SU-DHL-6 (cell line): ENCODE results near the gene KIF5B.
"Not testable (repeated sequence)": the region's sequence is repeated elsewhere in the genome, so short reads cannot be mapped to it uniquely, and the experiment has no call there.

Experiments
- H2AFZ ChIP-seq: fragments of 200-600 bp; sonication (generic); 2 replicates; pipeline ENCODE4 v1.6.1; 2014; ENCODE audit warnings: low read depth, mild to moderate bottlenecking, moderate library complexity, mixed read lengths, antibody characterized with exemption, low read length; ENCODE audit not compliant: severe bottlenecking
- H3F3A ChIP-seq: fragments of 200-600 bp; shearing (Covaris generic); 2 replicates; pipeline ENCODE4 v1.6.0; 2016; ENCODE audit warnings: antibody characterized with exemption, mild to moderate bottlenecking; ENCODE audit not compliant: insufficient read depth
- H3K27ac ChIP-seq: fragments of 200-600 bp; sonication (generic); 2 replicates; pipeline ENCODE4 v1.5.1; 2016; ENCODE audit warnings: low read depth, mild to moderate bottlenecking, low read length, moderate library complexity, mixed read lengths
- H3K27me3 ChIP-seq: fragments of 200-600 bp; sonication (generic), shearing (Covaris generic); 2 replicates; pipeline ENCODE4 v1.6.0; 2014; ENCODE audit warnings: mild to moderate bottlenecking, low read length
- H3K36me3 ChIP-seq: fragments of 200-600 bp; sonication (generic); 2 replicates; pipeline ENCODE4 v1.6.1; 2014; ENCODE audit warnings: mild to moderate bottlenecking, low read length, mixed read lengths
- H3K4me2 ChIP-seq: fragments of 300-600, 200-600 bp; shearing (Covaris generic), sonication (generic); 2 replicates; pipeline ENCODE4 v1.6.0; 2014; ENCODE audit warnings: low read length, low read depth, mild to moderate bottlenecking; ENCODE audit not compliant: poor library complexity, severe bottlenecking
- H3K4me3 ChIP-seq: fragments of 200-600 bp; sonication (generic); 2 replicates; pipeline ENCODE4 v1.5.1; 2014; ENCODE audit warnings: antibody characterized with exemption, low read length, mild to moderate bottlenecking, mixed read lengths; ENCODE audit not compliant: insufficient read depth, poor library complexity, severe bottlenecking
- H3K79me2 ChIP-seq: fragments of 200-600 bp; sonication (generic); 2 replicates; pipeline ENCODE4 v1.6.1; 2014; ENCODE audit warnings: mild to moderate bottlenecking, low read length, moderate library complexity; ENCODE audit not compliant: insufficient read depth
- H3K9ac ChIP-seq: fragments of 200-600 bp; sonication (generic); 2 replicates; pipeline ENCODE4 v1.7.0; 2014; ENCODE audit warnings: mild to moderate bottlenecking, low read length
- H3K9me2 ChIP-seq: fragments of 200-600 bp; sonication (generic); replicated peaks from 2 replicates; pipeline ENCODE4 v1.6.1; 2014; ENCODE audit warnings: low read length; ENCODE audit not compliant: insufficient read depth
- H3K9me3 ChIP-seq: fragments of 200-600 bp; sonication (generic); 2 replicates; pipeline ENCODE4 v1.6.1; 2014; ENCODE audit warnings: low read length, mixed read lengths; ENCODE audit not compliant: insufficient read depth
- H4K20me1 ChIP-seq: fragments of 200-600 bp; sonication (generic); 2 replicates; pipeline ENCODE4 v1.6.1; 2014; ENCODE audit warnings: low read depth, mild to moderate bottlenecking, antibody characterized with exemption, low read length, moderate library complexity, mixed read lengths
- CTCF ChIP-seq: fragments of 200-600 bp; sonication (generic); IDR thresholded peaks from one replicate; pipeline ENCODE4 v1.5.1; 2017; ENCODE audit warnings: antibody characterized with exemption, mild to moderate bottlenecking, low read length, moderate library complexity; ENCODE audit not compliant: insufficient read depth, poor library complexity, severe bottlenecking
- EZH2phosphoT487 ChIP-seq: fragments of 200-600 bp; sonication (generic), shearing (Covaris generic); conservative IDR thresholded peaks from 2 replicates; pipeline ENCODE4 v1.6.1; 2018; ENCODE audit warnings: mild to moderate bottlenecking, antibody characterized with exemption, low read length, moderate library complexity, mixed read lengths

KIF5B gene

DNA sequence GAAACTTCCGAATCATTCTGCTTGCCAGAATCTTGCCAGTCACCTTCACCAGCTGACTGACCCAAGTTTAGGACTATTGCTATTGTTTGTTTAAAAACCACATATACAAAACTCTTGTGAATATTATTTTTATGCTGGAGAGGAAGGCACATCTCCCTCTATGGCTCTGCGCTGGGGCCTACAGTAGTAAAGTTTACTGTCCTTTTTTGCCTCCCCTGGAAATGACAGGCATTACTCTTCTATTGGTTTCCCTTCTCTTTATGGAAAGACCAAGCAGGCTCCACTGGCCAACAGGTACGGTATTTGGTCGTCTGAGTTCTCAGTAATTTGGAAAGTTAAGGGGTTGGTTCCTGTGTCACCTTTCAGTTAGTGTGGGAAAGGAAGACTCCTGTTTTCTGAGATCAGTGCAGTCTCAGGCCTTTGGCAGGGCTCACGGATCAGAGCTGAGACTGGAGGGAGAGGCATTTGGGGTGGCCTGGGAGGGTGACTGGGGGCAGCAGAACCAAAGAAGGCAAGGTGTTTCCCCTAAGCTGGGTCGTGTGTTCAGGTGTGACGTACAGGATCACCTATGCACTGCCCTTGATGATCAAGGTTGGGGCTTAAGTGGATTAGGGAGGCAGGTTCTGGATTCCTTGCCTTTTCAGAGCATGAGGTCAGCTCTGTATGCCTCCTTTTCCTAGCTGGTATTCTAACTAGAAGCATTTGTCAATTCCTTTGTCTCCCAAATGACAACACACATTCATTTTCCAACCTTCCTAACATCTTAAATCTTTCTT is 16.0 kb upstream of the KIF5B start:
- Histone ChIP-seq H3K27ac (no peak overlapping the region), H3K36me3 (no peaks in the 10 kb centered on the region), H3K9ac (no peak overlapping the region), H3F3A (no peaks in the 10 kb centered on the region), H3K79me2 (no peaks in the 10 kb centered on the region), H3K9me2 (no peaks in the 10 kb centered on the region), H3K27me3 (no peaks in the 10 kb centered on the region), H3K4me3 (no peak overlapping the region), H2AFZ (no peak overlapping the region), H4K20me1 (no peaks in the 10 kb centered on the region), H3K9me3 (no peaks in the 10 kb centered on the region), H3K4me2 (no peak overlapping the region)
- TF ChIP-seq EZH2phosphoT487 (no peak), CTCF (no peak)

DNA sequence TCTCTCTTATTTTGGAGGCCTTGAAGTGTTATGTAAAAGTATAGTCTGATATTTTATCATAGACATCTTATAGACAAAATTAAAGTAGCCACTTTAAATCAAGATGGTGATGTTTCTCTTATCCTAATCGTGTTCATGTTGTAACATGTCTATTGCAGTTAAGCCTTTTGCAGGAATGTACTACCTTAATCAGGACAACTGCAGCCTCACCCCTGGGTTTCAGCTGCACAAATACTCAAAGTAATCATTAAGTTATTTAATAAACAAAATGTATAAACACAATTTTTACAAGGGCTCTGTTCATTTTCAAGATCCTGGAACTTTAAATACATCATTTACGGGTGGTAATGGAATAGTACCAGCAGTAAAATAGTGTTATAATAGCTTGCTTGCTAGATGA is 14.4 kb upstream of the KIF5B start:
- Histone ChIP-seq H3K9me3 (no peaks in the 10 kb centered on the region), H3K27ac (no peak overlapping the region), H3K4me3 (no peak overlapping the region), H3K79me2 (no peaks in the 10 kb centered on the region), H3K9me2 (no peaks in the 10 kb centered on the region), H4K20me1 (no peaks in the 10 kb centered on the region), H2AFZ (no peak overlapping the region), H3F3A (no peaks in the 10 kb centered on the region), H3K36me3 (no peaks in the 10 kb centered on the region), H3K4me2 (no peak overlapping the region), H3K9ac (no peak overlapping the region), H3K27me3 (no peaks in the 10 kb centered on the region)
- TF ChIP-seq CTCF (no peak), EZH2phosphoT487 (no peak)

DNA sequence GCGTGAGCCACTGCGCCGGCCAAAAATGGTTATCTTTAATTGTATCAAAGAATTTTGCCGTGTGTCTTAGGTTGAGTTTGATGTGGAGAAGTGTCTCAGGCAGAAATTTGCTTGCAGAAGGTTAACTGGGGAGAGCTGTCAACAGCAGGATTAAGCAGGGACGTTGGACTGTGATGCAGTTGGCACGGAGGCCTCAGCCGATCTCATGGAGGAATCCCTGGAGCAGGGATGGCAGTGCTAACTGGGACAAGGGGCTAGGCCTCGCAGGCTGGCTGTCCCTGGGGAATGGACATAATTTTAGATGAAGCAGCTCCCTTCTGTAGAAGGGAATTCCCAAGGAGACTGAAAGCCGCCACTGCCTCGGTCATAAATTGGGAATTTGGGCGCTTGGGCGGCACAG is 12.3 kb upstream of the KIF5B start:
- Histone ChIP-seq H3K9me3 (no peaks in the 10 kb centered on the region), H3K79me2 (no peaks in the 10 kb centered on the region), H3K4me2 (no peak overlapping the region), H3K9me2 (no peaks in the 10 kb centered on the region), H3K9ac (no peak overlapping the region), H3K27me3 (no peaks in the 10 kb centered on the region), H3K4me3 (no peak overlapping the region), H3K36me3 (no peaks in the 10 kb centered on the region), H2AFZ (no peak overlapping the region), H3F3A (no peaks in the 10 kb centered on the region), H4K20me1 (no peaks in the 10 kb centered on the region), H3K27ac (no peak overlapping the region)
- TF ChIP-seq CTCF = no peak
- TF ChIP-seq EZH2phosphoT487 = no peak

- not testable (repeated sequence) for H4K20me1 ChIP-seq, H3K4me2 ChIP-seq, H3K9me3 ChIP-seq, H3K79me2 ChIP-seq, H3K36me3 ChIP-seq, H3K27me3 ChIP-seq, H3K4me3 ChIP-seq, H3K9me2 ChIP-seq, H3K9ac ChIP-seq, H3K27ac ChIP-seq, H3F3A ChIP-seq, H2AFZ ChIP-seq
Measured at GRCh38 chr10:32067931-32068330, 11.7 kb upstream of the KIF5B start.
